GM13977 (cell line): ENCODE measurements around the gene KRT79.

ENCODE experiments used
- DNase-seq: peaks from one replicate; pipeline ENCODE4 v3.0.0; 2012; ENCODE audit warnings: low spot score
- CTCF ChIP-seq: IDR thresholded peaks from 2 replicates; pipeline ENCODE4 v1.5.1; 2012; ENCODE audit warnings: mild to moderate bottlenecking, control low read depth; ENCODE audit not compliant: insufficient read depth; ENCODE audit errors: extremely low read depth, missing control alignments
- in situ Hi-C: fragments of 300-500 bp; cut with MboI; formaldehyde crosslinking; loops from one replicate; pipeline ENCODE4 v1.12.0; 2022; ENCODE audit warnings: low sequenced_read_pairs, low pct_unique_long_range_greater_than_20kb, mixed read lengths, inconsistent platforms; ENCODE audit not compliant: unreplicated experiment

Gene KRT79

GRCh38 chr12:52874573-52875435 lies 40.7 kb upstream of the KRT79 start:
- in situ Hi-C loops: no loop called here
- DNase-seq: no peak
- TF ChIP-seq CTCF: no peak

- no peak for TF ChIP-seq CTCF
- no peak for DNase-seq
- in situ Hi-C loops: no loop called here
Measured at GRCh38 chr12:52873832-52874572, 39.9 kb upstream of the KRT79 start.

- no peak for TF ChIP-seq CTCF
- in situ Hi-C loops: no loop called here
- DNase-seq: no peak
Measured at GRCh38 chr12:52873513-52873831, 39.4 kb upstream of the KRT79 start.

- no peak for TF ChIP-seq CTCF
- in situ Hi-C loops: no loop called here
- DNase-seq: no peak
Measured at GRCh38 chr12:52872644-52873389, 38.7 kb upstream of the KRT79 start.

- in situ Hi-C loops: no loop called here
- no peak for TF ChIP-seq CTCF
- DNase-seq: no peak
Measured at GRCh38 chr12:52871291-52872039, 37.4 kb upstream of the KRT79 start.
